MCF 10A (cell line): ENCODE measurements around the gene C8G. TPM values are rescaled to one million over a fixed set of nuclear protein-coding genes. Genes with fewer than 3 reads are reported as not detected.

Experiments used
- BruUV-seq: library from RNA; stranded (reverse); fragments of 400-500 nt; replicated peaks from 2 replicates; lab custom pipeline; 2021; lab: Mats Ljungman, UMichigan
- CTCF ChIA-PET: fragments of 300-600 bp; sonication (Branson Sonifier 250); formaldehyde crosslinking; extraction: SDS; loops from one replicate; lab custom pipeline; 2021; ENCODE audit warnings: antibody characterized with exemption, inconsistent platforms; lab: Yijun Ruan, JAX
- POLR2A ChIA-PET: fragments of 300-600, 350-650 bp; sonication (Branson Sonifier 250); formaldehyde crosslinking; extraction: SDS; loops from one replicate; lab custom pipeline; 2020; ENCODE audit warnings: antibody characterized with exemption, inconsistent platforms; lab: Yijun Ruan, JAX
- DNase-seq: peaks from one replicate; pipeline ENCODE4 v3.0.0-alpha.2; 2018; ENCODE audit not compliant: unreplicated experiment
- H3K27ac Mint-ChIP-seq: one replicate; pipeline ENCODE4 v1.8.0; 2022; ENCODE audit warnings: mild to moderate bottlenecking, low read depth, mixed read lengths; ENCODE audit not compliant: unreplicated experiment
- H3K27me3 Mint-ChIP-seq: one replicate; pipeline ENCODE4 v1.8.0; 2022; ENCODE audit warnings: mixed read lengths; ENCODE audit not compliant: insufficient read depth, unreplicated experiment
- H3K36me3 Mint-ChIP-seq: one replicate; pipeline ENCODE4 v1.8.0; 2022; ENCODE audit warnings: mild to moderate bottlenecking, moderate library complexity, mixed read lengths; ENCODE audit not compliant: insufficient read depth, unreplicated experiment
- H3K4me1 Mint-ChIP-seq: one replicate; pipeline ENCODE4 v1.8.0; 2022; ENCODE audit warnings: mixed read lengths; ENCODE audit not compliant: insufficient read depth, unreplicated experiment
- H3K4me3 Mint-ChIP-seq: one replicate; pipeline ENCODE4 v1.8.0; 2022; ENCODE audit warnings: mild to moderate bottlenecking, moderate library complexity, mixed read lengths; ENCODE audit not compliant: unreplicated experiment
- H3K9me3 Mint-ChIP-seq: one replicate; pipeline ENCODE4 v1.8.0; 2022; ENCODE audit warnings: mixed read lengths; ENCODE audit not compliant: unreplicated experiment
- intact Hi-C: fragments of 100-400 bp; cut with micrococcal nuclease; formaldehyde crosslinking; loops from 2 replicates; pipeline ENCODE4 v1.14.1; 2022
- total RNA-seq: library from RNA; stranded (reverse); gene quantifications from 2 replicates; pipeline ENCODE4 v1.2.3, GENCODE V29; 2022
- TF ChIP-seq, protein P1 (sequence below): fragments of 200-600 bp; IDR thresholded peaks from one replicate; pipeline ENCODE4 v1.8.0; 2022; ENCODE audit warnings: antibody characterized with exemption, mild to moderate bottlenecking; ENCODE audit not compliant: unreplicated experiment

C8G gene
- total RNA-seq, 1 experiment from 2014 or later, result 1.0 TPM

DNA sequence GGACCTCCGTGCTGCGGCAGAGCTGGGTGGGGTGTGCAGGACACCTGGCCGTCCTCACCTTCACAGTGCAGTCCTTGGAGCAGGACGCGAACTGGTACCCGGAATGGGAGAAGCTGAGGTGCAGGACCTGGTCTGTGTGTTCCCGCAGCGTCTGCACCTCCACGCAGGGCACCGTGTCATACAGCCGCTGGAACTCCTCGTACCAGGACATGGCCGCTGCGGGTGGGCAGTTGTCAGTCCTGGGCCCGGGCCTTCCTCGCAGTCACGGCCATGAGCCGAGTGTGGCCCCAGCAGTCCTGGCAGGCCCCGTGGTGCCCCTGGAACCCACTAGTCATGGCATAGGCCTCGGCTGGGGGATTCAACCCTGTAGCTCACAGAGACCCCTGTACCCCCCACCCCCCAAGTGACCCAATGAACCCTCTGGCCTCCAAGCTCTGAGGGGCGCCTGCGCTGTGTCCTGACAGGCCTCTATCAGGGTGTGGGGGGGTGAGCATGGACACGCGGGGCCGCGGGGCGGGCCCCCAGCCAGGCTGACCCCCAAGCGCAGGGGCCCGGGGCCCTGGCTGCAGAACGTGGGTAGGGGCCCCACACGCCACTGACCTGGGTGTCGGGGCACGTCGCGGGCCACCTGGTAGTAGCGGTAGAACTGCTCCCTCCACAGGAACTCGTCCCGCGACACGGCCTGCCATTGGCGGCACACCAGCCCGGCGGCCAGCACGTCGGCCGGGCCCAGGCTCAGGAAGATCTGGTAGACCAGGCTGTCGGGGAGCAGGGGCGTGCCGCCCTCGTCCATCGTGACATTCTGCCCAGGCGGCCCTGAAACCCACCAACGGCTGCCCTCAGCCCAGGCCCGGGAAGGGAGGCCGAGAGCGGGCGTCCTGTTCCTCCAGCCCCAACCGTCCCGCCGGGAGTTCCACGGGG is 1.5 kb upstream of the C8G start:
- H3K27ac Mint-ChIP-seq, result no peak overlapping the region
- TF ChIP-seq, protein P1, sequence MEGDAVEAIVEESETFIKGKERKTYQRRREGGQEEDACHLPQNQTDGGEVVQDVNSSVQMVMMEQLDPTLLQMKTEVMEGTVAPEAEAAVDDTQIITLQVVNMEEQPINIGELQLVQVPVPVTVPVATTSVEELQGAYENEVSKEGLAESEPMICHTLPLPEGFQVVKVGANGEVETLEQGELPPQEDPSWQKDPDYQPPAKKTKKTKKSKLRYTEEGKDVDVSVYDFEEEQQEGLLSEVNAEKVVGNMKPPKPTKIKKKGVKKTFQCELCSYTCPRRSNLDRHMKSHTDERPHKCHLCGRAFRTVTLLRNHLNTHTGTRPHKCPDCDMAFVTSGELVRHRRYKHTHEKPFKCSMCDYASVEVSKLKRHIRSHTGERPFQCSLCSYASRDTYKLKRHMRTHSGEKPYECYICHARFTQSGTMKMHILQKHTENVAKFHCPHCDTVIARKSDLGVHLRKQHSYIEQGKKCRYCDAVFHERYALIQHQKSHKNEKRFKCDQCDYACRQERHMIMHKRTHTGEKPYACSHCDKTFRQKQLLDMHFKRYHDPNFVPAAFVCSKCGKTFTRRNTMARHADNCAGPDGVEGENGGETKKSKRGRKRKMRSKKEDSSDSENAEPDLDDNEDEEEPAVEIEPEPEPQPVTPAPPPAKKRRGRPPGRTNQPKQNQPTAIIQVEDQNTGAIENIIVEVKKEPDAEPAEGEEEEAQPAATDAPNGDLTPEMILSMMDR, result no peak
- BruUV-seq, result no TSS peak
- peak overlapping the region; percentile 70 for H3K4me3 Mint-ChIP-seq
- DNase-seq, result peak; percentile 42
- intact Hi-C loops, result loop anchor here (10.0 kb wide), 1 partner anchor 99 kb away; the partner anchor contains the start of genes AJM1 and PHPT1
- H3K36me3 Mint-ChIP-seq, result peaks cover 33% of the 10 kb centered on the region
- H3K27me3 Mint-ChIP-seq, result no peaks in the 10 kb centered on the region
- peaks cover 6% of the 10 kb centered on the region for H3K4me1 Mint-ChIP-seq
- no peaks in the 10 kb centered on the region for H3K9me3 Mint-ChIP-seq
- CTCF ChIA-PET, result interaction anchor here (0.5 to 1.0 kb wide), 9 partner anchors 15 to 364 kb away, joined by 3 to 4 read pairs (median 3); no protein-coding TSS in a partner anchor
- POLR2A ChIA-PET, result interaction anchor here (0.6 to 1.7 kb wide), 11 partner anchors 42 to 136 kb away, joined by 3 to 10 read pairs (median 4); partner anchors contain the start of genes EDF1, PAXX and TRAF2

DNA sequence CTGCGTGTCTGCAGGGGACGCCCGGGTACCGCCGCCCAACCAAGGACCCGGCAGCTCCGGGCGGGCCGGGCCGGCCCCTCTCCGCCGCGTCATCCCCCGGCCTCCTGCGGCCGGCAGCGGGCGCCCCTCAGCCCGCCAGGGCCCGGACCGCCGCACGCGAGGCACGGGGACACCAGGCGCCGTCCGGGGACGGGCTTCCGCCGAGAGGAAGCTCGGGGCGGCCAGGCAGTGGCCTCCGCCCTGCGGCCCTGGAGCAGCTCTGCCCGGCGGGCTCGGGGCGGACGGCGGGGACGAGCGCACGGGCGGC is 878 bp upstream of the C8G start:
- peak; percentile 25 for DNase-seq
- ChIA-PET CTCF (interaction anchor here (0.6 to 1.0 kb wide), 7 partner anchors 16 to 365 kb away, joined by 3 to 4 read pairs (median 3); no protein-coding TSS in a partner anchor), POLR2A (interaction anchor here (0.8 to 1.7 kb wide), 9 partner anchors 42 to 137 kb away, joined by 3 to 10 read pairs (median 5); partner anchors contain the start of genes EDF1, PAXX and TRAF2)
- peaks cover 32% of the 10 kb centered on the region for H3K36me3 Mint-ChIP-seq
- no peaks in the 10 kb centered on the region for H3K9me3 Mint-ChIP-seq
- H3K27me3 Mint-ChIP-seq, result no peaks in the 10 kb centered on the region
- intact Hi-C loops, result loop anchor here (10.0 kb wide), 1 partner anchor 99 kb away; the partner anchor contains the start of genes AJM1 and PHPT1
- peaks cover 3% of the 10 kb centered on the region for H3K4me1 Mint-ChIP-seq
- no TSS peak for BruUV-seq
- no peak overlapping the region for H3K27ac Mint-ChIP-seq
- TF ChIP-seq, protein P1, result no peak
- H3K4me3 Mint-ChIP-seq, result peak overlapping the region; percentile 70

DNA sequence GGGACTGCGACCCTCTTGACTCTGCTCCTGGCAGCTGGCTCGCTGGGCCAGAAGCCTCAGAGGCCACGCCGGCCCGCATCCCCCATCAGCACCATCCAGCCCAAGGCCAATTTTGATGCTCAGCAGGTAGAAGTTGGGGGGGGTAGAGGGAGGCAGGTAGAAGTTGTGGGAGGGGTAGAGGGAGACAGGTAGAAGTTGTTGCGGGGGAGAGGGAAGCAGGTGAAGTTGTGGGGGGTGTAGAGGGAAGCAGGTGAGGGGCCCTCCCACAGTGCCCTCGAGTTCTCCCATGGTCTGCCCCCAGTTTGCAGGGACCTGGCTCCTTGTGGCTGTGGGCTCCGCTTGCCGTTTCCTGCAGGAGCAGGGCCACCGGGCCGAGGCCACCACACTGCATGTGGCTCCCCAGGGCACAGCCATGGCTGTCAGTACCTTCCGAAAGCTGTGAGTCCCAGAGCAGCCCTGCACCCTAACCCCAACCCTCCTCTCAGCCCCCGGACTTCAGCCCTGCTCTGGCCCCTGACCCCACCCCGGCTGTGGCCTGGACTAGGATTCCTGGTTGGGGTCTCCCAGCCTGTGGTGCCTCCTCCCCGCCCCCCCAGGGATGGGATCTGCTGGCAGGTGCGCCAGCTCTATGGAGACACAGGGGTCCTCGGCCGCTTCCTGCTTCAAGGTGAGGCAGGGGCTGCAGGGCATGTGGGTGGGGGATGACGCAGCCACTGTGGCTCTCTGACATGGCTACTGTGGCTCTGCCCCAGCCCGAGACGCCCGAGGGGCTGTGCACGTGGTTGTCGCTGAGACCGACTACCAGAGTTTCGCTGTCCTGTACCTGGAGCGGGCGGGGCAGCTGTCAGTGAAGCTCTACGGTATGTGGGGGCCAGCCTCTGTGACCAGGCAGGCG is 537 bp downstream of the C8G start:
- no peak for DNase-seq
- H3K4me3 Mint-ChIP-seq, result no peak overlapping the region
- H3K36me3 Mint-ChIP-seq, result peaks cover 20% of the 10 kb centered on the region
- ChIA-PET CTCF (interaction anchor here (0.5 to 1.2 kb wide), 8 partner anchors 51 to 380 kb away, joined by 3 to 5 read pairs (median 3); partner anchors contain the start of gene CLIC3), POLR2A (no interaction called here)
- H3K9me3 Mint-ChIP-seq, result no peaks in the 10 kb centered on the region
- H3K4me1 Mint-ChIP-seq, result no peaks in the 10 kb centered on the region
- no peaks in the 10 kb centered on the region for H3K27me3 Mint-ChIP-seq
- TF ChIP-seq, protein P1, result no peak
- BruUV-seq, result no TSS peak
- H3K27ac Mint-ChIP-seq, result no peak overlapping the region
- intact Hi-C loops, result loop anchor here (10.0 kb wide), 1 partner anchor 101 kb away; the partner anchor contains the start of genes AJM1 and PHPT1
